ENCODE measurements around the gene DHCR24. TPM values are rescaled to one million over a fixed set of nuclear protein-coding genes. Genes with fewer than 3 reads are reported as not detected.

Gene DHCR24
- total and polyA plus RNA-seq, 2 of the 13 experiments (the other 11 are each of a cell fraction or from before 2014, with no cell fraction given), result 374 to 448 TPM

GRCh38 chr1:54888080-54888733 is 1.2 kb upstream of the DHCR24 start (continued):
- TF ChIP-seq ZBTB46 (CRISPR knock-in tag; IDR thresholded peaks at IDR 0.05; ENCODE audit: borderline replicate concordance), result no peak
- no peak for TF ChIP-seq ZNF414 (CRISPR knock-in tag; IDR thresholded peaks at IDR 0.05)
- peak; percentile 8 for TF ChIP-seq YY1 (IDR thresholded peaks at IDR 0.05; ENCODE audit: insufficient read depth, insufficient replicate concordance, low read depth, low read length)
- no peak for TF ChIP-seq HMGXB4 (CRISPR knock-in tag; IDR thresholded peaks at IDR 0.05; ENCODE audit: borderline replicate concordance in 1 of 2, low read depth in 1 of 2)
- peak; percentile 54; the same call in 1 of the 2 replicates for TF ChIP-seq HOMEZ (CRISPR knock-in tag; IDR thresholded peaks at IDR 0.05; ENCODE audit: low read depth)
- peak in 1 of 2 experiments; percentile 13; a peak in 1 of 4 replicates for TF ChIP-seq REST (IDR thresholded peaks at IDR 0.05; ENCODE audit: borderline replicate concordance in 1 of 2, low read depth in 1 of 2, low read length in 2 of 2)
- TF ChIP-seq IKZF1 (IDR thresholded peaks at IDR 0.05), result no peak
- TF ChIP-seq KAT8 (CRISPR knock-in tag; IDR thresholded peaks at IDR 0.05), result peak; percentile 69
- TF ChIP-seq ZBTB7B (CRISPR knock-in tag; IDR thresholded peaks at IDR 0.05), result 0 out of 2 replicates have a peak, but pooled peaks have one; percentile 32
- TF ChIP-seq ZNF17 (CRISPR knock-in tag; IDR thresholded peaks at IDR 0.05), result no peak
- TF ChIP-seq TCF12 (IDR thresholded peaks at IDR 0.05), result no peak
- peak; percentile 76; the same call in 1 of the 2 replicates for TF ChIP-seq TCF12 (CRISPR knock-in tag; IDR thresholded peaks at IDR 0.05)
- peak; percentile 46; the same call in 1 of the 2 replicates for TF ChIP-seq KLF11 (CRISPR knock-in tag; IDR thresholded peaks at IDR 0.05)
- 0 out of 2 replicates have a peak, but pooled peaks have one; percentile 31 for TF ChIP-seq ZNF3 (CRISPR knock-in tag; IDR thresholded peaks at IDR 0.05)
- TF ChIP-seq ISL2 (CRISPR knock-in tag; IDR thresholded peaks at IDR 0.05), result peak; percentile 98
- TF ChIP-seq RELA (CRISPR knock-in tag; IDR thresholded peaks at IDR 0.05), result no peak
- TF ChIP-seq ZNF792 (CRISPR knock-in tag; IDR thresholded peaks at IDR 0.05), result peak; percentile 51; the same call in 1 of the 2 replicates
- peak; percentile 84 for TF ChIP-seq ZNF740 (CRISPR knock-in tag; IDR thresholded peaks at IDR 0.05)
- no peak for TF ChIP-seq NONO (IDR thresholded peaks at IDR 0.05)
- TF ChIP-seq NONO (CRISPR knock-in tag; conservative IDR thresholded peaks at IDR 0.05), result peak; percentile 90

All from HepG2 (cell line).